Measurements from ENCODE around the gene PLPPR5.

PLPPR5 gene

DNA sequence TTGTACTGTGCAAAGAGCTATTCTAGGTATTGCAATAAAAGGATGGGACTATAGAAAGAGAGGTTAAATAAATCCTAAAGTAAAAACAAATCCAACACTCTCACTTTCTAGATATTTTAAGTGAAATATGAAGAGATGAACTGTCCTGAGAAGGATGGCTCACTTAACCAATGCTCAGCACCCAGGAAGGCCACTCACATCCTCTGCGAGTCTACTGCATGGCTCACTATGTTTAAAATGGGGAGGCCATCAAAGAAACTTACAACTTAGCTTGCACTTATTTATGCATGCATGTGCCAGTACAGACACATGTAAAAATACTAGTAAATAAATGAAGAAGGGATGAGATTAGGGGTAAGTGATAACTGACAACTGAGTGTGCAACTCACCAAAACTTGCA, 37.5 kb downstream of the PLPPR5 start:
- no peak for DNase-seq

DNA sequence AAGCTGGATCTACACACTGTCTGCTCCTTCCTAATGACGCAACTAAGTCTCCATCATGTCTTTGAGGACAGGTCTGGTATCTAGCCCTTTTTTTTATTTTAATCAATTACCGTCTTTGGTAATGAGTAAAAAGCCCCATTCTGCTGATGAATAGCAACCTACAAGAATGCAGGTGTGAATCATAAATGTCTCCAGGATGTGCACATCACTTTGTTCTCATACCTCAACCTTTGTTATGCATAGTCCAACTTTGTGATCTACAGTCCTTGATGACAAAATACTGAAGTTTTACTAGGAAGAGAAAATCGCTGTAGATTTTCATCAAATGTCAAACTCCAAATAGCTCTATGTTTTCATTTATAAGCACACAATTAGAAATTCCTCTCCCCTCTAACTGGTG, 39.3 kb downstream of the PLPPR5 start:
- DNase-seq: no peak

DNA sequence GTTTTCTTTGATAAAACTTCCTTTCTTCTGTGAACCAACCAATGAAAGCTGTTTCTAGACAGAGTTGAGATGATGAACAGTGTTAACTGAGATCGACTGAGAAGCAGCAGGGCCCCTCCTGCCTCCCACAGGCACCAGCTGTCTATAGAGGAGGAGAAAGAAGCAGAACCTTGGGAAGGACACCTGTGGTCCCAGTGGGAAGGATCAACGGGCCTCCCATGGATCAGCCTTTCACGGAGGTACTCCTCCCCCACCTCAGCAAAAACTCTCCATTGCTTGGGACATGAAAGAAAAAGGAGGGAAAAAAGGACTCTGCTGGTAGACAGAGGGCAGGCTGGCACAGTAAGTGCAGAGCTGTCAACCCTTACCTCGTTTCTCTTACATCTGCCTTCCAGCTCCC, 40.5 kb downstream of the PLPPR5 start:
- DNase-seq: no peak

DNA sequence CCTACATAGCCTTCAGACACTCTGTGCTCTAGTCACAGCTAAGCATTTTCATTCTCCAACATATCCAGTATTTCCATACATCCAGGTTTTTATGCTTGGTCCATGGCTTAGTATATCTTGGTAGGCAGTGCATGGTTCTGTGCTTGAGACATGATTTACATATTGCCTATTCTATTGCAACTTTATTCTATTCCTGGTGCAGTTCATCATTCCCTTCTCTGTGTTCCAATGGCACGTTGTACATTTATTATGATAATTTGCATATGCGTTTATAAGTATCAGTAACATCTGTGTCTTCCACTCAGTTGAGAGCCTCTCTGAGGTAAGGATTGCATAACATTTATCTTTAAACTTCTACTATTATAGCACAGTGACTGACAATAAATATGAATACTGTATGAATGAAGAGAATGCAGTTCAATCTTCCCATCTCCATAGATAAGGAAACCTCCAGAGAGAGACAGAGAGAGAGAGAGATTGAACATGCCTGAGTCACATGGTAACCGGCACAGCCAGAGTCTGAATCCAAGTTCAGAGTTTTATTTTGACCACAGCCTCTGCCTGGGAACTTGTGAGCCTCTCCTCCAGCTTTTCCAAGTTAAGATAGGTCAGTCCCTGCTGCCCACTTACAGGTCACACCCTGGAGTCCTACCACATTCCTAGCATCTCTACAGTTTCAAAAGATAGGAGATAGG, 41.5 kb downstream of the PLPPR5 start:
- DNase-seq: no peak

DNA sequence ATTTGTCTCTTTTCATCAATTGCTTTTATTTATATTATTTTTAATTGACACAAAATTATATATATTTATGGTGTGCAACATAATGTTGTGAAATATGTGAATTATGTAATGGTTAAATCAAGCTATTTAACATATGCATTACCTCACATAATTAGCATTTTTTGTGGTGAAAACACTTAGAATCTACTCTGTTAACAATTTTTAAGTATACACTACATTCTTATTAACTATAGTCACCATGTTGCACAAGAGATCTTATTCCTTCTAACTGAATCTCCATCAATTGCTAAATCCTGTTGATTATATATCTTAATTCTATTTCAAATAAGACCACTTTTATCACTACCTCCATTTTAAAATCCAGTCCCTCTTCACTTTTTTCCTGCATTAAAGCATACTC, 42.5 kb downstream of the PLPPR5 start:
- DNase-seq: no peak

DNA sequence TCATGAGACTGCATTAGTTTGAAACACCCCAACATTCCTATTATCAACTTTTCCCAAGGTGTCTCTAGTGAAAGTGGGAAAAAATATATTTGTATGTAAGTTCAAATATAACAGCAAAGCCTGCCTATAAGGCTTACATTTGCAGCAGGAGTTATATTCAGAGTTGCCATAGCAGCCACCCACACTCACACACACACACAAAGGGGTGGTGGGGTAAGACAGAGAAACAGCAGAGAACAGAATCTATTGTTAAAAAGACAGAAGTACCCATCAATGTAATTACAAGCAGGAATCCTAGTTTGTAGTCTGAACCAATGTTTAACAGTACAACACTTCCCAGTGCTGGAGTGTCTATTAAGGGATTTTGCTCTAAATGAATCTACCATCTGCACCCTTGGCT, 55.0 kb downstream of the PLPPR5 start:
- no peak for DNase-seq

DNA sequence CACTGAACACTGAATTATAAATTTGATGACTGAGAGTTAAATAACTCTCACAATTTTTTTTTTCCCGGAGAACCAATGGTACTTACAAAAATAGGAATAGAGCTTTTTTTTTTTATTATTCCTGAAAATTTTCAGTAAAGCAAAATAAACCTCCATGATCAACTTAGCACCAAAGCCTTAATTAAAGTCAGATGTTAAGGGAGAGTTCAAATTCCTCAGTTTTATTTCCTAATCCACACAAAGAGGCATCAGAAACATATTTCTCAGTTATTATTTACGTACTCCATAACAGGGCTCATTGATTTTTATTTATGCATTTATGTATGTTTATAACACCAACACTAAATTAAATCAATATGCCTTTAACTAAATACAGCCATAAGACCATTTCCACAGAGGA, 55.5 kb downstream of the PLPPR5 start:
- no peak for DNase-seq

DNA sequence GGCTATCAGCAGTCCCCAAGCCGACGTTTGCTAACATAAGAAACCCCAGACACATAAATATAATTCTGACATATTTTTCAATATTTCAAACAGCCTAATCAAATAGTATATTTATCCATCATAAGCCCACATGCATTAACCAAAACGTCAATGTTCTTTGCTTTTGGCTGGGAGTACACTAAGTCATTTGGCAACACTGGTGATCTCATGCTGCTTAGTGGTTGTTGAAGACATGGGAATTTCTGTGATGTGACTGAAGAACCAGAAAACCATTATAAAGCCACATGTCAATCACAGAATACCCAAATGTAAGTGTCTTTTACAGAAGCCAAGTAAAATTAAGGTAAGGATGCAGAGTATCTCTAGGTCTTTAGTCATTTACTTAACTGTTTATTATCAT, 57.6 kb downstream of the PLPPR5 start:
- no peak for DNase-seq

DNA sequence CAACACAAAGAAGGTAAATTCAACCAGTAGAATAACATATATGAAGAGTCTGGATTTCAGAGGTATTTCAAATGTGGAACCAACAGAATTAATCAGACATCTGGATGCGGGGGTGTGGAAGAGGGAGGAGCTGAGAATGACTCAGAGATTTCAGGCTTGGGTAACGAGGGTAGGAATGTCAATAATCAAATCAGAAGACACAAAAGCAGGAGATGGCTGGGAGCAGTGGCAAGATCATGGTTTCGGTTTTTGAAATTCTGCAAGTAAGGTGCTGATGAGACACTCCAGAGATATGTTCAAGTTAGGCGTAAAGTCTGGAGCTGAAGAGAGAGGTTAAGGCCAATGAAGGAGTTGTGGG, 64.0 kb downstream of the PLPPR5 start:
- no peak for DNase-seq

DNA sequence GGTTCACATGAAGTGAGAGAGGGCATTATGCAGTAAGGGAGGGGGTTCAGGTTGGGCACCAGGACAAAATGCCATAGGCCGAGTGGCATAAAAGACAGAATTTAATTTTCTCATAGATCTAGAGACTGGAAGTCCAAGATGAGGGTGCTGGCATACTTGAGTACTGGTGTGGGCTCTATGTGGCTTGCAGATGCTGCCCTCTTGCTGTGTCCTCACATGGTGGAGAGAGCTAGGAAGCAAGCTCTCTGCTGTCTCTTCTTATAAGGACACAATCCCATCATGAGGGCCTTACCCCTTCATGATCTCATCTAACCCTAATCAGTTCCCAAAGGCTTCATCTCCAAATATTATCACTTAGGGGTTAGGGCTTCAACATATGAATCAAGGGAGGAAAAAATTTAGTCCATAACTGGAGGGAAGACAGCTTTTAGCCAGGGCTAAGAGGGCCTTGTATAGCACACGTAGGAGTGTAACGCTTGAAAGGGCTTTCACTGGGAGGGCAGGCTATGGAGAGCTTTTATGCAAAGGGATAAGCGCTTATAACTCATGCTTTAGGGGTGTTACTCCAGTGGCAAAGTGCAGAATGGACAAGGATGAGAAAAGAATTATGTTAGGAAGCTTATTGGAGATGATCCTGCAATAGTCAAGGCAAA, 64.5 kb downstream of the PLPPR5 start:
- no peak for DNase-seq

DNA sequence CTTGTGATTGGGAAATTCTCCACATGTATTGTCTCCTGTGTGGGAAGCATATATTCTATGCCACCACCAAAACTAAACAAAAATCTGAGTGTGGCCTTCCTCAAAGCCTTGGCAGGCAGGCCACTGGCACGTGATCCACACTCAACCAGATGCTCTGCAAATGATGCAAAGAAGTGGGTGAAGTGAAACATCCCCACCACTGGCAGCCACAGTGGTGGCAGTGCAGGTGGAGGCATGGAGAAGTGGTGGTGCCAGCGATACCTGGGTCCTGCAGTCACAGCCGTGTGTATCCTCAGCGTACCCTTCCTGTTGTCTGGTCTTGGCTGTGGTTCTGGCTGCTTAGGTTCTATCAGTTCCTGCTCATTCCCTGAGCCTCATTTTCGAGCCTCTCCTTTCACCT, 65.2 kb downstream of the PLPPR5 start:
- no peak for DNase-seq

DNA sequence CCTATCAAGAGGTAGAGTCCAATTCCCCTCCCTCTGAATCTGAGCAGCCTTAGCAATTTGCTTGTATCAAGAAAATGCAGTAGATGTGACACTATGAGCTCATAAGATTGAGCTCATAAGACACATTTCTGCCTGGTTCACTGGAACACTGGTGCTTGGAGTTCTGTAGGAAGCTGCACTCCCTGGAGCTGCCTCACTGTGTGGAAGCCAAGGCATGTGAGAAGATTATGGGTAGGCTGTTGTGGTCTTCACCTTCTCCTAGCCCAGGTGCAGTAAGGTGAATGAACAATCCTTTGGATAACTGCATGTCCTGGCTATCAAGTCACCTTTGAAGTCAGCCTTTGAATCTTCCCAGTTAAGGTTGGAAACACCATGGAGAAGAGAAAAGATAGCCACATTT, 67.3 kb downstream of the PLPPR5 start:
- DNase-seq: no peak

DNA sequence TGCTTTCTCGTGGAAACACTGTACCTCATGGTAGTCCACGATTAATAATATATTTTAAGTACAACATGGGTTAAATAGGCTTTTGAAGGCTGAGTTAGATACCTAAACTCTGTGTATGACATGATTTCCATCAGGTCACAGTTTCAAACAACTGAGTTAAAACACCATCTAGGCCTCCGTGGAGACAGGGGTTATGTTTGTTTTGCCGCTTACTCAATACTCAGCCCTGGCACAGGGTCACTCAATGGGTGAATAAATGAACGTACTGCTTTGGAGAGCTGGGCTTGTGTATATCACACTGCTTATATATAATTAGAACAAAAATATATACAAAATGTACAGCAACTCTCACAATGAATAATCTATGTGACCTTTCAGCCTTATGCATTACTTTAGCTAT, 72.5 kb downstream of the PLPPR5 start:
- DNase-seq: no peak

DNA sequence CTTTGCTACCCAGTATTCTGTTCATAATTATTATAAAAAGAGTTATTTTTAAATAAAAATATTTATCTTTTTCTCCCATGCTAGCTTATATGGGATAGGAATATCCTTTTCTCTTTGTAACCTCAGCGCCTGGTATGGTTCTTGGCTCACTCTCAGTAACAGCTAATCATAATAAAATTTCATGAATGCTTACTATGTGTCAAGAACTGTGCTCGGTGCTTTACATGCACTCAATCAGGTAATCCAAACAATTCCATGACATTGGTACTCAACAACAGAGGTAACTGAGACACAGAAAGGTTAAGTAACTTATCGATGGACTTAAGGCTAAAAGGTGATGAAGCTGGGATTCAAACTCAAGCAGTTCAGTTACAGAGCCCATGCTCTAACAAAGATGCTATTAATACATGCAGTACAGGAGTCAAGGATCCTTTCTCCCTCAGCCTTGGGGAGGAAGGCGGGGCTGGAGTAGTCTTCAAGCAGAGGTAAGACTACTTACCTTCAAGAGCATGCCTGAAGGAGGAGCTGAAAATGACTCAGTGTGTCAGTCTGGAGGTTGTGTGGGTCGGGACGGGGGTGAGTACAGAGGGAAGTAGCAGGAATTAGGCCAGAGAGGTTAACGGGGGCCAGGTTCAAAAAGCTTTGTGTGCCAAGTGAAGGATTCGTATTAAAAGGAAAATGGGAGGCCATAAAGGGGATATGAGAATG, 73.4 kb downstream of the PLPPR5 start:
- no peak for DNase-seq

DNA sequence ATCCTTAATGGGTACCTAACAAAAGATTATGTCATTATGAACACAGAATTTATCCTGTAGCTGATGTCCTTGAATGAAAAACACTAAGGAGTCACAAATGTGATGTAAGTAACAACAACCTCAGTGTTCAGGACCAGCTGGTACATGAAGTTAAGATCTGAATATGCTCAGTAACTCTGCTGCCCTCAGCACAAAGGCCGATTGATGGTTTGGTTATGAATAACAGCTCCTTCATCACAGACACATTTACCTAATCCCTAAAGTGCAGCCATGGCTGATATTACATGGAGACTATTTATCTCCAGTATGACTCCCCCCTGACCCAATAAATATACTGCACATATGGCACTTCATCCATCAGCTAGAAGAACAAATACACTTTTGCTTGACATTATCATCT, 75.2 kb downstream of the PLPPR5 start:
- no peak for DNase-seq

DNA sequence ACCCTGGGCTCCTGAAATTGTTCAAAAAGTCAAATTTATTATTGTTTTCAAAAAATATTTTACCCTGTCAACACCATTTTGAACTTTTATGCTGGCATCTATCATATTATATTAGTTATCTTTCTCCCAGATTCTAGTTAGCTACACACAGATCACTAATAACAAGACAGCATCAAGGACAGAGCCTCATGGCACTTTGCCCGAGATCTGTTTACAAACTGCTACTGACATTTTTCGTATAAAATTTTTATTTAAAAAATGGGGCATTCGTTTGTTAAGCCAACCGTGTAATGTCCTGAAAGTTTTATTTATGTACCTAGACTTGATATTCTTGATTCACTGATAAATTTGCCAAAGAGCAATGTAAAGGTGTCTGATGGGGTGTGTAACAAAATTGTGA, 78.1 kb downstream of the PLPPR5 start:
- no peak for DNase-seq

DNA sequence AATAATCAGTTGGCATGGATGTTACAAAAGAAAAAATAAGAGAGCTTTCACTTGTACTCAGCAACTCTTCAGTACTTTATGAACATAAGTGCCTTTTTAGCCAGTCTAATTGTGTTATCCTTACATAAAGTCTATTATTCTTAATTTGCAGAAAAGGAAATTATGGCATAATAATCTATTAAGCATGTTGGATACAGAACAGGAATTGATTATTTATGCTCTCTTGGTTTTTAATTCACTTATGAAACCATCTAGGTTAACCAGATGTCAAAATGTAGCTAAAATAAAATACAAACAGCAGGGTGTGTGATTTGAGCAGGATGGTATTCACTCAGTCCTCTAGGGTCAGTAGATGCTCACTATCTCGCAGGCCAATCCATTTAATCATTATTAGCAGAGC, 79.7 kb downstream of the PLPPR5 start:
- DNase-seq: no peak

DNA sequence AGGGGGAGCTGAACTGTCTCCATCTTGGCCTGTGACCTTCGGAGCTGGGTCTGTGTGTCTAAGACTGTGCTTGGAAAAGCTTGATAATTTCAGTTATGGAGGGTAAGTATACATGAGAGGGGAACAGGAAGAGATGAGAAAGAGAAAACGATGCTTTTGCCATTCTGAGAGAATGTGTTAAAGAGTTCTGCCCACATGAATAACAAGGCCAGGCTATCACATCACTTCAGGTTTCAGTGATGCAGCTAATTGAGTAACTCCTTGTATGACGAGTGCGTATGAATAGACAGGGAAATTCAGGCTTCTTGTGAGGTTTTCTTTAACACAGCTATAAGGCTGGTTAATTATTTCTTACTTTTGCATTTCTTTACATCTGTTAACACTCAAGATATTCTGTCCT, 81.0 kb downstream of the PLPPR5 start:
- no peak for DNase-seq

DNA sequence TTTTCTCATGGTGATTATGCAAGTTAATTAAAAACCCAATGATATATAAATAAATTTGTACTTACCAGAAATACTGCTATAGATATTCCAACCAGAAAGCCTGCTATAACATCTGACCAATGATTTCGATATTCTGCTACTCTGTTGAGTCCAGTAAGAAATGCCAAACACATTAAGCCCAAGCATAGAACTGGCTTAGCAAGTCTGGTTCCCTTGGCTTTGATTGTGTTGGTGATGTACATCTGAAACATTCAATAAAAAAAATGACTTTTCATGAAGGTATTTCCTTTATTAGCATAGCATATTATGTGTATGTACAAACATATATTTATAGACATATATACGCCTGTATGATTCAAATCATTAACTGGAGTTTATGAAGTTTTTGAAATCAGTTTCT, 82.8 kb downstream of the PLPPR5 start:
- DNase-seq: no peak

DNA sequence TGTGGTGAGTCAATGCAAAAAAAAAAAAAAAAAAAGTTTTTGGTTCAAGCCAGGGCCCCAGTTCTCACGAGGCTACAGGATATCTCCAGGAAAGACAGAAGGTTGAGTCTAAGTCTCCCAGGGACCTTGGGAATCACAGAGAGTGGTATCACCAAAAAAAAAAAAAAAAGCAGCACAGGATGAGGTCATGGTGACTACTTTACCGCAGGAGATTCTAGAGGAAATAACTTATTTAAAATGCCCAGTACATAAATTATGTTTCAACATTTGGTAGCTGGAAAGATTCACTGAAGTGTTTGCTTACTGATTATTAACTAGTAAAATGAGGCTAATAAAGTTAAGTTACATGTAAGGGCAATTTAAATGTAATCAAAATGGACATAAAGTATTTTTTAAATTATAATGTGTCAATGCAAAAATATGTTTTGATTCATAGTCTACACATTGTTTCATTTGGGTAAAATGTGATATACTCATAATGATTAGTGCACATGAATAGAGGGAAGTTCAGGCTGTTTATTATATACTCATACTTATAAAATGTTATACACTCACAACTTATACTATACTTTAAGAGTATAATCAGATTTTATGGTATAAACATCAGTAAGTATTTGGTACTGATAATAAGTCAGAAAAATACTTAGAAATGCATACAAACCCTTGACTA, 84.1 kb downstream of the PLPPR5 start:
- no peak for DNase-seq

DNA sequence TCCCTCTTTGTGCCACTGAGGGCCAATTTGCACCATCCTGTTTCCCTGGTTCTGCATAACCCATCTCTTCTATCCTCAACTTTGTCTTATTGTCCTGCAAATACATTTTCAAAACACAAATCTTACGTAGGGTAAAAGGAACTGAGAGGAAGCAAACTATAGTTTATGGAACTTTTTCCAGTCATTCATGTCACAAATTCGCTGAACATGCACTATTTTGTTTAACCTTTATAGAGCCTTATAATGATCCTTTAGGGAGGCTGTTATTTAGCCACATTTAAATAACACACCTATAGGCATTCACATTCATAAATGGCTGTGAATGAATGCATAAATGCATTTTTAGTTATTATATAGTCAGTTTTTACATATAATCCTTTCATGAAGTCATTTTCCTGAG, 85.0 kb downstream of the PLPPR5 start:
- no peak for DNase-seq

DNA sequence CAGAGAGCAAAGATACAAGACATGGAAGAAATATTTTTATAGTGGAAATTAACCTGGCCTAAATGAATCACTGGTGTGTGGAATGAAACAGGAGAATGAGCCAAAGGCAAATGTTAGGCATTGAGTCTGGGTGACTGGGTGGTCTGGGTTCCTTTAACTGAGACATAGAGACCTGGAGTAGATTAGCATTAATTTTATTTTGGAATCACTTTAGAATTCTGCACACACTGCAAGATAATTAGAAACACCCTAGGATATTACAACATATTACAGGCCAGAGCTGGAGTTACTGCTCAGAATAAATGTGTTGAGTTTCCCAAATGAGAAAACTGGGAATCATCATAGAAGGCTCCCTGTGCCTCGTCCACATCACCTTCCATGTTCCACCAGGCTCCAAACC, 85.5 kb downstream of the PLPPR5 start:
- DNase-seq: no peak

DNA sequence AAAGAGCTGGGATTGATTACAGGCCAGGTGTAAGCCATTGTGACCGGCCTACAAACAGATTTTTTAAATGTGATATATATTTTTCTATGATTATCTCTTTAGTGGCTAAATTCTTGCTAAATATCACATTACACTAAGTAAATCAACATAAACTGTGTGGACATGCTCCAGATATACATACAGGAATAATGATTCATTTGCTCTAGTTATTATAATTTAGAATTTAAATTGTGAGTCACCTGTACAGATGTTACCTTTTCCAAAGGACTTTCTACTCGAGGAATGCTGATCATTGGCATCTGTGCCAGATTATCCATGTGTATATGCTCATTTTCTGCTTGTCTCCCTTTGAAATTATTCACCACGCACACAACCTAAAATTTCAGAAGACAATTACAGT, 90.1 kb downstream of the PLPPR5 start:
- DNase-seq: no peak

DNA sequence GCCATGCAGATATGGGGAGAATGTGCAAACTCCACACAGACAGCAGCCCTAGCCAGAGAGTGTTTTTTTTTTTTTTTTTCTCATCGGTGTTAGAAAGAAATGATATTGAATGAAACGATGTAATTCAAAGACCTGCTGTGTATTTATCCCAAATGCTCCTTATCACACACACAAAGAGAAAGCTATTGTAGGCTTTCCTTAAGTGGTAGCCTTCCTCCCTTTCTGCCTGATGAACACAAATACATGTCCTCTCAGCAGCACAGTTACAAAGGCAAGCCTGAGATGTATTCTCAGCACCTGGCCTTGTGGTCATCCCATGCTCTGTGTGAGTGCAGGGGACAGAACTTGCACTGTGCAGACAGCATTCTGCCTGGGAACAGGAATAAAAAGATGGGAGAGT, 93.8 kb downstream of the PLPPR5 start:
- DNase-seq: no peak
